IPS-NIHi7 (cell line): ENCODE measurements around the gene PEAK1.
"Not testable (repeated sequence)": the region's sequence is repeated elsewhere in the genome, so short reads cannot be mapped to it uniquely, and the experiment has no call there.

Experiments used
- DNase-seq: peaks from one replicate; pipeline ENCODE4 v3.0.0; 2012; ENCODE audit warnings: mixed read lengths; ENCODE audit errors: extremely low spot score

PEAK1 gene

GRCh38 chr15:77176148-77176547, 243.8 kb downstream of the PEAK1 start:
- not testable (repeated sequence) for DNase-seq

GRCh38 chr15:77173487-77173886, 246.4 kb downstream of the PEAK1 start:
- DNase-seq = no peak

- no peak for DNase-seq
Measured at GRCh38 chr15:77171221-77171967, 248.5 kb downstream of the PEAK1 start.

- DNase-seq = no peak
Measured at GRCh38 chr15:77168616-77169015, 251.3 kb downstream of the PEAK1 start.

- no peak for DNase-seq
Measured at GRCh38 chr15:77168141-77168540, 251.8 kb downstream of the PEAK1 start.

DNA sequence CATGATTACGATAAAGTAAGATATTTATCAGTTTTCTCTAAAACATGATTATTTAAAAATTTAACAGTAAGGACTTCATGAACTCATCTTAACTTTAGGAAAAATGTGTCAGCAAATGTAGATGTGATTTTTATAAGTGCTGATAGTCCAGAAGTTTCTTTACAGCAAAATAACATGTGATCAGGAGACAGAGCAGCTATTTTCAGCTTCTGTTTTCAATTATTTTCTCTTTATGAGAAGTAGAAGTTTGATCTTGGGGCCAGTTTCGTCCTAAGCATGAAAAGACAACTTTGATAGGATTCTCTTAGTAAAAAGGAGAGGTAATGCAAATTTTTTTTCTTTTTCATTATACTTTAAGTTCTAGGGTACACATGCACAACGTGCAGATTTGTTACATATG, 252.5 kb downstream of the PEAK1 start:
- no peak for DNase-seq

- DNase-seq = no peak
Measured at GRCh38 chr15:77163781-77164384, 256.0 kb downstream of the PEAK1 start.

DNA sequence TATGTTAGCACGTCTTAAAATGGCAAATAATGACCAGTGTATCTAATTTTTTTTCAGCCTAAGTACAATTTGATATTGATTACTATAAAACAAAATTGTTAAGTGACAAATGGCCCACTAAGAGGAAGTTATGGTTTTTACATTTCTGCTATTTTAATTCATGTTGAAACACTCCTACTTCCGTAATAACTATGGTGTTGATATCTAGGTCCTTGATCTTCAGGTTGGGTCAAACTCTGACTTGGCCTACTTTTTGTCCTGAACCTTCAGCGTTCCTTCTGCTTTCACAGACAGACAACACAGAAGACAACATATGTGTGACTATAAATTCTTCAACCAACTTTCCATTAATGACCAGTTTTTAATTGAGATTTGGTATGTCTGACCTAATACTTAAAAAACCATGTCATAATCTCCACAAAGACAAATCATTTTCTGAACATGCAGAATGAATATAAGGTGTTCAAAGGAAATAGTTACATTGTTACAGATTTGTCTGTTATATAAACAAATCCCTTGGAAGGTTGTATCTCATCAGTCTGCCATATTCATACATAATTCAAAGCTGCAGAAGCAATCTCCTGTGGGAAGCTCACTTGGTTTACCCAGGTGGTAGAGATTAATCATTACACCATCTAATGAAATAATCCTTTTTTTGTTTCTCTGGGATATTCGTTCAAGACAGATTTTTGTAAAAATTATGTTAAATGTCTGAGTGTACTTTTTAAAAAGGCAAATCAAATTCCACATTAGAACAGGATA, 256.9 kb downstream of the PEAK1 start:
- DNase-seq = no peak

DNA sequence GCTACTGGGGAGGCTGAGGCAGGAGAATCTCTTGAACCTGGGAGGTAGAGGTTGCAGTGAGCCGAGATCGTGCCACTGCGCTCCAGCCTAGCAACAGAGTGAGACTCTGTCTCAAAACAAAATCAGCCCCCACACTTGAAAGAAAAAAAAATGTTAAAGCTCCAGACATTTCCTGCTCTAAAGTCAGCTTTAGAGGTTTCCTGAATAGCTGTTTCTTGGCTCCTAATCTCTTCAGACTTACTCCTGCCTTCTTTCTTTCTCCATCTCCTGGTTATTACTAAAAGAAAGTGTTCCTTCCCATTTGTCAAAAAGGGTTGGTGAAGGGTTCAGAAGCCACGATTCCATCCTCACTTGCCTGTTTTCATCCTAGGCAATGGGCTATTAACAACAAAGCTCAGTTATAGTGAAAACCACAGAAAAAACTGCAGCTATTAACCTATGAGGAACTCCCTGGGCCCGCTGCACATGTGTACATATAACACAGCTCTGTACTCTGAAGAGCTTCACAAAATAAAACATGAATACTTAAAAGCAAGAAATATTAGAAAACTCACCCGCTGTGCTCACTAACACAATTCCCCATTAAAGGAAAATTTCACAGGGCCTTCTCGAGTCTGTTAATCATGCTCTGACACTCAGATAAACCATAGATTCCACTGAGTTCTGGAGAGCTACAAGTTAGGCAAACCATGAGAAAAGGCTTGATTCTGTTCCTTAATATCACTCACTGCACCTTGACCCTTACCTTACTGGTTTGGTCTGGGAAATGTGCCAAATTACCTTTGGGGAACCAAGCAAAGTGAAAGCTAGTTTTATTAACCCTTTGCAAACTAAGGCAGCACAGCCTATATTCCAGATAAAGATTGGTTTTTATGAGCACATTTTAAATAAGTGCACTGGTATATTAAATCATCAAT, 259.1 kb downstream of the PEAK1 start:
- no peak for DNase-seq

DNA sequence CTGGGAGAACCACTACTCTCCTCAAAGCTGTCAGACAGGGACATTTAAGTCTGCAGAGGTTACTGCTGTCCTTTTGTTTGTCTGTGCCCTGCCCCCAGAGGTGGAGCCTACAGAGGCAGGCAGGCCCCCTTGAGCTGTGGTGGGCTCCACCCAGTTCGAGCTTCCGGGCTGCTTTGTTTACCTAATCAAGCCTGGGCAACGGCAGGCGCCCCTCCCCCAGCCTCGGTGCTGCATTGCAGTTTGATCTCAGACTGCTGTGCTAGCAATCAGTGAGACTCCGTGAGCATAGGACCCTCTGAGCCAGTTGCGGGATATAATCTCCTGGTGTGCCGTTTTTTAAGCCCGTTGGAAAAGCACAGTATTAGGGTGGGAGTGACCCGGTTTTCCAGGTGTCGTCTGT, 263.9 kb downstream of the PEAK1 start:
- DNase-seq = not testable (repeated sequence)

- no peak for DNase-seq
Measured at GRCh38 chr15:77148191-77148590, 271.7 kb downstream of the PEAK1 start.

- DNase-seq = no peak
Measured at GRCh38 chr15:77145370-77145769, 274.5 kb downstream of the PEAK1 start.

GRCh38 chr15:77144492-77145070, 275.3 kb downstream of the PEAK1 start:
- DNase-seq = no peak

DNA sequence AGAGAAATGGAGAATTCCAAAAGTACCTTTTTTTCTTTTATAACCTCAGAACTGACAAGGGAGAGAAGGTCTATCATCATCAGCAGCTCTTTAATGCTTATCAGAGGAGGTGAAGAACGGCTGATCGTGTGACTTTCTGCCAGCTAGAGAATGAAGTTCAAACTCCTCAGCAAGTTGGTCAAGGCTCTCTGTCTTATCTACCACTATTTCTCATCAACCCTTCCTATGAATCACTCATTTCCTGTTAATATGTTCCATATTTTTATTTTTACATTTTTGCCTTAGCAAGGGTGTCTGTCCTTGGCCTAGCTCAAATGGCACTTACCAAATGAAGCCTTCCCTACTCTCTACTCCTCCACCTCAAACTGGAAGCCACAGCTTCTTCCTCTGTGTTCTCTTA, 275.9 kb downstream of the PEAK1 start:
- no peak for DNase-seq

DNA sequence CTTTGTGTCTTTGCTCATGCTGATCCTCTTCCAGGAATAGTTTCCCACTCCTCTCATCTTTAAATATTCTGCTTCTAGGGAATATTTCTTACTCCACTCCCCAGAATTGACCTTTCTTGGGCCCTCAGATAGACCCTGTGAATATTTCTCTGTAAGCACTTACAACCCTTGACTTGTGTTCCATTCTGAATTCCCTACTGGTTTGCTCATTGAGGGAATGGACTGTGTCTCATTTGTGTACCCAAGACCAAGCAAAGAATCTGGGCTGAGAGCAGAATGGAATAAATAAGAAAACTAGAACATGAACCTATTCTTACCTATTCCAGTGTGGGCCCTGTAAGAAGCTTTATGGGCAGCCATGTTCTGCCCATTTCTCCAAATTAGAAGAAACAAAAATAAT, 276.3 kb downstream of the PEAK1 start:
- no peak for DNase-seq

DNA sequence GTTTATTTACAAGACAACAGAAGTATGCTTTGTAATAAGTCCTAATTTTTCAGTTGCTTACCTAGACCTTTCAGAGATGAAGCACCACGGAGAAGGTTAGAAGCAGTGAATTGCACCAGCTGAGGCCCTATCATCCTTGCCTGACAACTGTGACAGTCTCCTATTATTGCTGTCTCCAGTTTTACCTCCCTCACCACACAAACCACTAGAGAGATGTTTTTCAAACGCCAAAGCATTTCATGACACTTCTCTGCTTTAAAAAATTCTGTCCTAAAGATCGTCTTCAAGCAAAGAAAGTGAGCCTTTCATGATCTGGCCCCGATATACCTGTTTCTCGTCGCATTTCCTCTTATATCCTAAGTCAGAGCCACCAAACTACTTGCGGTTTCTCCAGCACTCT, 276.7 kb downstream of the PEAK1 start:
- DNase-seq = no peak

DNA sequence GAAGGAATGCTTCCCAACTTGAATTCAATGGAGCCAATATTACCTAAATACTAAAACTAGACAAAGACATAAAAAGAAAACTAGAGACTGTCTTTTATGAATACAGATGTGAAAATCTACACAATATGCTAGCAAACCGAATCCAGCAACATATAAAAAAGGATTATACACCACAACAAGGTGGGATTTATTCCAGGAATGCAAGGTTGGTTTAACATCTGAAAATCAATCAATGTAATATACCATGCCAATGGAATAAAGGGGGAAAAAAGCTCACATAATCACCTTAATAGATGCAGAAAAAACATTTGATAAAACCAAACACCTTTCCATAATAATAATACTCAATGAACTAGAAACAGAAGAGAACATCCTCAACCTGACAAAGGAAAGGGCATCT, 279.7 kb downstream of the PEAK1 start:
- DNase-seq = no peak

GRCh38 chr15:77139312-77139711, 280.6 kb downstream of the PEAK1 start:
- no peak for DNase-seq

GRCh38 chr15:77138167-77138522, 281.8 kb downstream of the PEAK1 start:
- DNase-seq = no peak

GRCh38 chr15:77135181-77135580, 284.7 kb downstream of the PEAK1 start:
- no peak for DNase-seq

- DNase-seq = no peak
Measured at GRCh38 chr15:77130315-77130930, 289.5 kb downstream of the PEAK1 start.
